IMR-90 (cell line): Measurements from ENCODE around the gene MAN1A2.

Source experiments
- BHLHE40 ChIP-seq: fragments of 150-350 bp; IDR thresholded peaks from 2 replicates; pipeline ENCODE4 v1.6.1; 2016; ENCODE audit warnings: mild to moderate bottlenecking, low read depth, low read length
- CEBPB ChIP-seq: IDR thresholded peaks from 2 replicates; pipeline ENCODE4 v1.6.1; 2012; ENCODE audit warnings: low read depth, low read length, improper control_type of control experiment
- CTCF ChIP-seq: conservative IDR thresholded peaks from 2 replicates; pipeline ENCODE4 v1.5.1; 2012; ENCODE audit warnings: mild to moderate bottlenecking, low read depth, low read length, improper control_type of control experiment
- FOS ChIP-seq: fragments of 150-350 bp; IDR thresholded peaks from 2 replicates; pipeline ENCODE4 v1.6.1; 2016; ENCODE audit warnings: low read depth, low read length
- MXI1 ChIP-seq: IDR thresholded peaks from 2 replicates; pipeline ENCODE4 v1.6.1; 2012; ENCODE audit warnings: low read depth, mild to moderate bottlenecking, low read length, moderate library complexity, borderline replicate concordance
- POLR2A ChIP-seq: IDR thresholded peaks from 2 replicates; pipeline ENCODE4 v1.6.1; 2012; ENCODE audit warnings: mild to moderate bottlenecking, low read depth, low read length
- RCOR1 ChIP-seq: IDR thresholded peaks from 2 replicates; pipeline ENCODE4 v1.6.1; 2012; ENCODE audit warnings: mild to moderate bottlenecking, low read length, improper control_type of control experiment; ENCODE audit not compliant: insufficient replicate concordance
- RFX5 ChIP-seq: IDR thresholded peaks from 2 replicates; pipeline ENCODE4 v1.8.0; 2012; ENCODE audit warnings: low read depth, mild to moderate bottlenecking, low read length, moderate library complexity
- SMC3 ChIP-seq: fragments of 150-350 bp; IDR thresholded peaks from 2 replicates; pipeline ENCODE4 v1.6.1; 2016; ENCODE audit warnings: low read depth, mild to moderate bottlenecking, antibody characterized with exemption, low read length, moderate library complexity

GRCh38 chr1:117347907-117348306 is 19.3 kb upstream of the MAN1A2 start:
- TF ChIP-seq CTCF (no peak), POLR2A (no peak), RFX5 (no peak), CEBPB (no peak), SMC3 (no peak), MXI1 (no peak), BHLHE40 (no peak), FOS (no peak), RCOR1 (no peak)
